ENCODE data around the gene TUBB. TPM values are rescaled to one million over a fixed set of nuclear protein-coding genes. Genes with fewer than 3 reads are reported as not detected.
A peak's percentile ranks its signal among the peaks of the same experiment; 100 is the strongest.

The TUBB gene
- total and polyA plus RNA-seq, 9 of the 15 experiments (the other 6 are each of a cell fraction or from before 2014, with no cell fraction given) = 971 to 2,870 (median 1,478) TPM

DNA sequence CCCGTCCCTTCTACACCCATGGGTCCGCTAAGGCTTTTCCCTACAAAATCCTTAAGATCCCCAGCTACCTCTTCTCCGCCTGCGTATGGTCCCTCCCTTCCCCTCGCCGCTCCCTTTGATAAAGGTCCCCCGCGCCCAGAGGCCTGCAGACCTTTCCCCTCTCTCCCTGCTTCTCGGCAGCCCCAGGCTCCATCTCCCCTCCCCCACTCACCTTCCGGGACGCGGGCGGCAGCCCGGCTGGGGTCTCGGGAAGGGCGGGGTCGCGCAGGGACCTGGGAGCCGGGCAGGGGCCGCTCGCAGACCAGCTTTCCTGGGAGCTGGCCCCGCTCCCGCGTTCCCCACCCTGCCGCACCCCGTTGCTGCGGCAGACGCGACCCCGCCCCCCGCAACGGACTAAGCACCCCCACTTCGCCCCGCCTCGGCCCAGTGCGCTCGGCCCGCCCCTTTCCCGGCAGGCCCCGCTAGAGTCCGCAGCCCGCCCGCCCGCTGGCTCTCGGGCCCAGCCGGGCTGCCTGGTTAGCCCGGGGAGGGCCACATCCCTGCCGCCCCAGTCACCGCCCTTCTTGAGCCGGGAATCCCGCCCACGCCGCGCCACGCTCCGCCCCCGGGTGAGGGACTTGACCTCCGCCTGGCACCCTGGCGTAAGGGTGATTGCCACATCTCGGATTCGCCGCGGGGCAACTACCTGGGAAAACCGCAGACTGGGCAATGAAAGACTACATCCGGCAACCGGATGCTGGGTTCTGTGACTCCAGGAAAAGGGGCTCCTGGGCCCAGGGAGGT, 22.4 kb downstream of the TUBB start, which contains the start of gene FLOT1 (continued):
- TF ChIP-seq ARID3B (CRISPR knock-in tag; IDR thresholded peaks at IDR 0.05; ENCODE audit: borderline replicate concordance) (no peak), HDAC3 (IDR thresholded peaks at IDR 0.05; ENCODE audit: borderline replicate concordance, partially characterized antibody) (no peak), ATF1 (CRISPR knock-in tag; IDR thresholded peaks at IDR 0.05) (no peak), ATF1 (tag; IDR thresholded peaks at IDR 0.05) (peak; percentile 38), ZFP1 (CRISPR knock-in tag; IDR thresholded peaks at IDR 0.05) (no peak), TEAD2 (tag; IDR thresholded peaks at IDR 0.05) (no peak), ZNF354B (CRISPR knock-in tag; IDR thresholded peaks at IDR 0.05) (no peak), SMARCA4 (IDR thresholded peaks at IDR 0.05) (no peak), SETDB1 (IDR thresholded peaks at IDR 0.05; ENCODE audit: low read length) (no peak), ZNF197 (CRISPR knock-in tag; IDR thresholded peaks at IDR 0.05; ENCODE audit: low read depth) (0 out of 2 replicates have a peak, but pooled peaks have one; percentile 24), CBFA2T2 (conservative IDR thresholded peaks at IDR 0.05) (no peak), BDP1 (IDR thresholded peaks at IDR 0.05; ENCODE audit: insufficient read depth, insufficient read length) (no peak), ZNF134 (CRISPR knock-in tag; conservative IDR thresholded peaks at IDR 0.05) (no peak), ZNF780A (CRISPR knock-in tag; IDR thresholded peaks at IDR 0.05) (no peak), SMAD1 (IDR thresholded peaks at IDR 0.05; ENCODE audit: low read depth, low read length, partially characterized antibody) (no peak), TAF15 (IDR thresholded peaks at IDR 0.05; ENCODE audit: low read depth, low read length) (no peak), PML (IDR thresholded peaks at IDR 0.05; ENCODE audit: low read length) (no peak; the same call in 1 of the 2 replicates)
- TF ChIP-seq, protein P1, sequence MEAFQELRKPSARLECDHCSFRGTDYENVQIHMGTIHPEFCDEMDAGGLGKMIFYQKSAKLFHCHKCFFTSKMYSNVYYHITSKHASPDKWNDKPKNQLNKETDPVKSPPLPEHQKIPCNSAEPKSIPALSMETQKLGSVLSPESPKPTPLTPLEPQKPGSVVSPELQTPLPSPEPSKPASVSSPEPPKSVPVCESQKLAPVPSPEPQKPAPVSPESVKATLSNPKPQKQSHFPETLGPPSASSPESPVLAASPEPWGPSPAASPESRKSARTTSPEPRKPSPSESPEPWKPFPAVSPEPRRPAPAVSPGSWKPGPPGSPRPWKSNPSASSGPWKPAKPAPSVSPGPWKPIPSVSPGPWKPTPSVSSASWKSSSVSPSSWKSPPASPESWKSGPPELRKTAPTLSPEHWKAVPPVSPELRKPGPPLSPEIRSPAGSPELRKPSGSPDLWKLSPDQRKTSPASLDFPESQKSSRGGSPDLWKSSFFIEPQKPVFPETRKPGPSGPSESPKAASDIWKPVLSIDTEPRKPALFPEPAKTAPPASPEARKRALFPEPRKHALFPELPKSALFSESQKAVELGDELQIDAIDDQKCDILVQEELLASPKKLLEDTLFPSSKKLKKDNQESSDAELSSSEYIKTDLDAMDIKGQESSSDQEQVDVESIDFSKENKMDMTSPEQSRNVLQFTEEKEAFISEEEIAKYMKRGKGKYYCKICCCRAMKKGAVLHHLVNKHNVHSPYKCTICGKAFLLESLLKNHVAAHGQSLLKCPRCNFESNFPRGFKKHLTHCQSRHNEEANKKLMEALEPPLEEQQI (IDR thresholded peaks at IDR 0.05) = no peak
- TF ChIP-seq, protein P2, sequence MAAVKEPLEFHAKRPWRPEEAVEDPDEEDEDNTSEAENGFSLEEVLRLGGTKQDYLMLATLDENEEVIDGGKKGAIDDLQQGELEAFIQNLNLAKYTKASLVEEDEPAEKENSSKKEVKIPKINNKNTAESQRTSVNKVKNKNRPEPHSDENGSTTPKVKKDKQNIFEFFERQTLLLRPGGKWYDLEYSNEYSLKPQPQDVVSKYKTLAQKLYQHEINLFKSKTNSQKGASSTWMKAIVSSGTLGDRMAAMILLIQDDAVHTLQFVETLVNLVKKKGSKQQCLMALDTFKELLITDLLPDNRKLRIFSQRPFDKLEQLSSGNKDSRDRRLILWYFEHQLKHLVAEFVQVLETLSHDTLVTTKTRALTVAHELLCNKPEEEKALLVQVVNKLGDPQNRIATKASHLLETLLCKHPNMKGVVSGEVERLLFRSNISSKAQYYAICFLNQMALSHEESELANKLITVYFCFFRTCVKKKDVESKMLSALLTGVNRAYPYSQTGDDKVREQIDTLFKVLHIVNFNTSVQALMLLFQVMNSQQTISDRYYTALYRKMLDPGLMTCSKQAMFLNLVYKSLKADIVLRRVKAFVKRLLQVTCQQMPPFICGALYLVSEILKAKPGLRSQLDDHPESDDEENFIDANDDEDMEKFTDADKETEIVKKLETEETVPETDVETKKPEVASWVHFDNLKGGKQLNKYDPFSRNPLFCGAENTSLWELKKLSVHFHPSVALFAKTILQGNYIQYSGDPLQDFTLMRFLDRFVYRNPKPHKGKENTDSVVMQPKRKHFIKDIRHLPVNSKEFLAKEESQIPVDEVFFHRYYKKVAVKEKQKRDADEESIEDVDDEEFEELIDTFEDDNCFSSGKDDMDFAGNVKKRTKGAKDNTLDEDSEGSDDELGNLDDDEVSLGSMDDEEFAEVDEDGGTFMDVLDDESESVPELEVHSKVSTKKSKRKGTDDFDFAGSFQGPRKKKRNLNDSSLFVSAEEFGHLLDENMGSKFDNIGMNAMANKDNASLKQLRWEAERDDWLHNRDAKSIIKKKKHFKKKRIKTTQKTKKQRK (IDR thresholded peaks at IDR 0.05; ENCODE audit: borderline replicate concordance, low read depth, low read length) = no peak
- TF ChIP-seq, protein P3, sequence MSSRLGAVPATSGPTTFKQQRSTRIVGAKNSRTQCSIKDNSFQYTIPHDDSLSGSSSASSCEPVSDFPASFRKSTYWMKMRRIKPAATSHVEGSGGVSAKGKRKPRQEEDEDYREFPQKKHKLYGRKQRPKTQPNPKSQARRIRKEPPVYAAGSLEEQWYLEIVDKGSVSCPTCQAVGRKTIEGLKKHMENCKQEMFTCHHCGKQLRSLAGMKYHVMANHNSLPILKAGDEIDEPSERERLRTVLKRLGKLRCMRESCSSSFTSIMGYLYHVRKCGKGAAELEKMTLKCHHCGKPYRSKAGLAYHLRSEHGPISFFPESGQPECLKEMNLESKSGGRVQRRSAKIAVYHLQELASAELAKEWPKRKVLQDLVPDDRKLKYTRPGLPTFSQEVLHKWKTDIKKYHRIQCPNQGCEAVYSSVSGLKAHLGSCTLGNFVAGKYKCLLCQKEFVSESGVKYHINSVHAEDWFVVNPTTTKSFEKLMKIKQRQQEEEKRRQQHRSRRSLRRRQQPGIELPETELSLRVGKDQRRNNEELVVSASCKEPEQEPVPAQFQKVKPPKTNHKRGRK (tag; IDR thresholded peaks at IDR 0.05) = no peak; the same call in 1 of the 2 replicates

All from K562 (cell line).